Hematopoietic multipotent progenitor cell treated with erythropoietin and hydrocortisone succinate and interleukin-3 and kit ligand, for 15 days (in vitro differentiated cells): Measurements from ENCODE around the gene PHC3.
"Not testable (repeated sequence)": the region's sequence is repeated elsewhere in the genome, so short reads cannot be mapped to it uniquely, and the experiment has no call there.

Source experiments
- DNase-seq: peaks from one replicate; pipeline ENCODE4 v3.0.0-alpha.2; 2015; ENCODE audit warnings: low spot score

The PHC3 gene

DNA sequence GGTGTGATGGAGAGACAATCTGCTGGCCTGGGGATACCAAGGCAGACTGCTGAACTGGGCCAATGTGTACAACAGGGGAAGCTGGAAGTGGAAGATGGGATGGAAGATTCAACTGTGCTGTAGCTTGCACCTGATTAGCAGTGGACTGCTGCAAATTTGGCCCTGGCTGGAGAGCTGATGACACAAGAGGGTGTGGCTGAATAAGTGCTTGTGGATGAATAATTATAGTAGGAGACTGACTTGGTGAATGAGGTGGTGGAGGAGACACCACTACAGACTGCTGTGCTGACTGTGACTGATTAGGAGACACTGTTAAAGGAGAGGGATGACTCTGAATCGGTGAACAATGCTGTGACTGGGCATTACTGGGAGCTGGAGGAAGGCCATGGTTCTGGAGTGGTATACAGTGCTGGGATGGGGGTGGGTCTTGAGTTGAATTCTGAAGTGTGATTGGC lies 52.5 kb downstream of the PHC3 start:
- DNase-seq: no peak

DNA sequence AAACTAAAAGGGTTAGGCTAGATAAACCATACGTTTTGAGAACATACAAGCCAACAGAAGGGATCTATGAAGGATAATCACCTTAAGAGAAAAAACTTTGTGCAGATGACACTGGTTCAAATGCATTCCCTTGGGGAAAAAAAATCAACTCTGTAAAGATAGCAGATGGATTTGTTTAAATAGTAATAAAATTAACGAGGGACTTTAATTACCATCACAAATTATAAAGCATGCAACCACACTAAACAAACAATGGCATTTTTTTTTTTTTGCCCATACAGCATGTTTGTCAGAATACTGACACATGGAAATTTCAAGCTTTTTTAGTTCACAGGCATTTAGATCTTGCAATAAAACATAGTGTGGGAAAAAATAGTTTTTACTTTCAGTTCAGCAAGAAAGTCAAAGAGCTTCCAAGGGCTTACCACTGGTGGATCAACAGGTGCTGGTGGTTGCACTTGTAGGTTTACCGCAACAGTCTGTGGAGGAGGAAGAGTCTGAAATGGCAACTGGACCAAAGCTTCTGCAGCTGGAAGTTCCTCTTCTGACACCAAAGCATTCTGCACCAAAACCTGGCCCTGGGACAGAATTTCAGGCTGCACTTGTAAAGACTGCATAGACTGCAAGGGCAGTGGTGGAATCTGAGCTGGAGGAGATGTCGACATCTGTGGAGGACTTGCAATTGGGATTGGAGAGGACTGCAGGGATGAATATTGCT lies 53.1 kb downstream of the PHC3 start:
- no peak for DNase-seq

DNA sequence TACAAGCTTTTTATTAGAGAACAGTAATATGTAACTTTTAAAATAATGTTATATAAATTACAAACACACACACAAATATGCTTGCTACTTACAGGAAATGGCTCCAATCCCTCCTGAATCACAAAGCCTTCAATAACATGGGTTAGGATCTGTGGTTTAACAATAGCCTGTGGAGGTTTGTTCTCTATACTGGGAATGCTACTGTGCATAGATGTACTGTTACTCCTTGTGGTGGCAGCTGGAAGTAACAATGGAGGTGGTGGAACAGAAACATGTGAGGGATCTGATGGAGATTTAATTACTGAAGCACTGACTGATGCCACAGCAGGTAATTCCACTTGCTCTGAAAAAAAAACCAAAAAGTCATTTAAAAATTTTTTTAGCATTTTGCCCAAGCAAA lies 64.4 kb downstream of the PHC3 start:
- no peak for DNase-seq

DNA sequence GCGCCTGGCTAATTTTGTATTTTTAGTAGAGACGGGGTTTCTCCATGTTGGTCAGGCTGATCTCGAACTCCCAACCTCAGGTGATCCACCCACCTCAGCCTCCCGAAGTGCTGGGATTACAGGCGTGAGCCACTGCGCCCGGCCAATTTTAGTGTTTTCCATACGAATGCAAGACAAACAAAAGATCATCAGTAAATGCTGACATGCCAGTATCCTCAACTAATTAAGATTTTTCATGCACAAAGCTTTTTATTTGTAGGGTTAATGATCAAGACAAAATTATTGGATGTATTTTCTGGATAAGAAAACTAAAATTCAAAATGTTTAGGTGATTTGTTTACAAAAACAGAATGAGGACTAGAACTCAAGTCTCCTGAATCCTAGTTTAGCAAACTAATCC lies 67.4 kb downstream of the PHC3 start:
- not testable (repeated sequence) for DNase-seq

GRCh38 chr3:170111147-170111771 lies 70.3 kb downstream of the PHC3 start:
- DNase-seq: no peak

- no peak for DNase-seq
Measured at GRCh38 chr3:170109579-170110293, 71.8 kb downstream of the PHC3 start.

DNA sequence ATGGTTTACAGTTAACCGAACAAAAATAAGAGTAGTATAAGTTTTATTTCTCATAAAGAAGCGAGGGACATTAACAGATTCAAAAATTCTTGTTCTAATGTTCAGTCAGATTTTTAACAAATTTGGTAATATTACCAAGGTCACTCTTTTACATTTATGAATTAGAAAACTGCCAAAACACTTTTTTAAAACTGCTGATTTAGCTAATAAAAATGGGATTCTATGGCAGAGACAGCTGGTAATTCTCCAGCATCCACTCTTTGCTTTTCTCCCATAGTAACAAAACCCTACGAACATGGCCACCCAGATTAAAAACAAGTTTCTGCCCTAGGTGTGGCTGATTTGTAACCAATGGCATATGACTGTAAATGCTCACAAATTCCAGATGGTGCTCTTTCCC lies 72.6 kb downstream of the PHC3 start:
- DNase-seq: no peak

DNA sequence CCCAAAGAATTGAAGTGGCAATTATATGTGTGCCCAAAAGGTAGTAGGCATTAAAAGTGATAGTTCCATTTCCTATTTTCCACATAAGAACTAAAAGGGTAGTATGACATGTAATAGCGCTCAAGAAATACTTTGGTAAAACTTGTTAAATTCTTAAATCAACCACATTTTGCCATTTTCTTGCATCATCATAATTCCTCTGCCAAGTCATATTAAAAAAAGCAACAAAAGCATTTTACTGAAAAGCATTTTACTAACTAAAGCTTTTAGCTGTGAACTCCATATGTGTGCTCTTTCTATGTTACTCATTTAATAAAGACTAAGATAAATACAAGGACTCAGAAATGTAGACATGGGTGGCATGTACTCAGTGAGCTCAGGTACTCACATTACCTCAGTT lies 73.6 kb downstream of the PHC3 start:
- DNase-seq: no peak

DNA sequence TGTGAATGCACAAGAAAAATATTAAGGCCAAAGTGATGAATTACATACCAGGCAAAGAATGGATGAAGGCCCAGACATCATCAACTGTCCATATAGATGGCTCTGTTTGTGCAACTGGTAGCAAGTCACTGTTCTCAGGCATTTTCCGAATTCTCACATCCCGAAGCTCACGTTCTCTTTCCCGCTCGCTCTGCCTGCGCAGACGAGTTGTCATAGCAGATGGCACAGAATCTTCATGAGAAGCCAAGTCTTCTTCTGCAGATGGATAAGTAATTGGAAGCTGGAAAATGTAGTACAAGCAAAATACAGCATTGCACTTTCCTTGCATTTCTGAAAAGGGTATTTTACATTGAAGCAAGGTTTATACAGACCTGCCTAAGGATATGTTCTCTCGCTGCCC lies 79.1 kb downstream of the PHC3 start:
- DNase-seq: no peak

DNA sequence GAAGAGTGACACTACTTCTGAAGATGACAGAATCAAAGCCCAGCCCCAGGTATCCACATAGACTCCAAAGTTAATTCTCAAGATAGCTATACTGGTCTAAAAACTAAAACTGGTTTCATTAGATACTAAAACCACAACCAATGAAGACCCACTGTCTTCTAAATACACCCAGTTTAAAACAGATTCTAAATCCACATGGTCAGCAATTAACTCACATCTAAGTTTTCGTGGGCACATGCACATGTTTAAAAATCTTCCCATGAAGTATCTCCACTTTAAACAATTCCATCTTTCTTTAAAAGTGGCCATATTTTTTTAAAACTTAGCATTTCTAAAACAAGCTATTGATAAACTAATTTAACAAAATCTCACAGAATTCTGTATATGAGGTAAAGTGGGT lies 80.6 kb downstream of the PHC3 start:
- no peak for DNase-seq

GRCh38 chr3:170098753-170099152 lies 82.8 kb downstream of the PHC3 start:
- no peak for DNase-seq

GRCh38 chr3:170096342-170096741 lies 85.2 kb downstream of the PHC3 start:
- no peak for DNase-seq

DNA sequence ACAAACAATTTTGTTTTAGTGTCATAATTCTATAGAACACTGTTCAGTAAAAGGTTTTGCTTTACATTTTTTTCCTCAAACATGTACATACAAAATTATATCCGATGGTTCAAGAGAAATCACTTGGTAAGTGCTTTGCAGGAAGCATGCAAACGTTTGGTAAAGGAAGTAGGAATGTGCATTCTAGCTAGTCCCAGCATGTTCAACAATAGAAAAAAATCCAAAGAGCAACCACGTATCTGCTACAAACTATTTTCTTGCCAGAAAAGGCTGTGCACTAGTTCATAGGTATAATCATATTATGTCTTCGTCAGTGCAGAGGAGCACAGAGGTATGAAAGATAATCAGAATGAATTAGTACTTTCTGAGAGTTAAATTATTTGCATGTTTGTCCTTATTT lies 85.8 kb downstream of the PHC3 start:
- no peak for DNase-seq

DNA sequence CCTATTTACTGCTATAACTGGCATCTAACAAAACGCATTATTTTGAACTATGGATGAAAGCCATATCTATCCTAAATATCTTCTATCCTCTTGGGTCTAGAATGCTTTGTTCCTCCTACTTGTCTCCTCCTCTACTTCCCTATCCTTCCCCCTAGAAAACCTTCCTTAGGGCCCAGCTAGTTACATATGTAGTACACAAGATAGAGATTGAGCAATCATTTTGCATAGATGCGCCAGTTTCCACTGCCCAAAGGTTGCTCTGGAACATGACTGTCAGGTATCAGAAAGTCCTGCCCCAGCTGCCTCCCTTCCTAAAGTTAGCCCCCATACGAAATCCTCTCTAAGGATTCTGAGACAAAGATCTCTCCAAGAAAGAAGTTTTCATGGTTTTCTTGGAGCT lies 88.6 kb downstream of the PHC3 start:
- no peak for DNase-seq

DNA sequence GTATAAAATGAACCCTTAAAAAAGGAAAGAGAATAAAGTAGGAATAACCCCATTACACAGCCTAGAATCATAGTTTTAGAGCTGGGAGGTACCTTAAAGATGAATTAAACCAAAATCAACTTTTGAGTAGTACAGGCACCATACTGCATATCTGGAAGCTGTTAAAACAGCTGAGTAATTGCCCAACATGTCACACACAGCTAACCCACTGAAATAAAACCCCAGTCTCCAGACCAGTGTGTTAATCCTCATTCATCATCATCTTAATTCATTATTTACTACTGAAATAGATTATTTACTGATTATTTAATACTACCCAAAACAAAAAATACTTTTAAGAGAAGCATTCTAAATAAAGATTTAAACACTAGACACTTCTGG lies 90.9 kb downstream of the PHC3 start:
- no peak for DNase-seq

- no peak for DNase-seq
Measured at GRCh38 chr3:170089862-170090600, 91.5 kb downstream of the PHC3 start.

- no peak for DNase-seq
Measured at GRCh38 chr3:170085396-170085795, 96.1 kb downstream of the PHC3 start.

GRCh38 chr3:170083343-170083742 lies 98.2 kb downstream of the PHC3 start:
- DNase-seq: no peak

DNA sequence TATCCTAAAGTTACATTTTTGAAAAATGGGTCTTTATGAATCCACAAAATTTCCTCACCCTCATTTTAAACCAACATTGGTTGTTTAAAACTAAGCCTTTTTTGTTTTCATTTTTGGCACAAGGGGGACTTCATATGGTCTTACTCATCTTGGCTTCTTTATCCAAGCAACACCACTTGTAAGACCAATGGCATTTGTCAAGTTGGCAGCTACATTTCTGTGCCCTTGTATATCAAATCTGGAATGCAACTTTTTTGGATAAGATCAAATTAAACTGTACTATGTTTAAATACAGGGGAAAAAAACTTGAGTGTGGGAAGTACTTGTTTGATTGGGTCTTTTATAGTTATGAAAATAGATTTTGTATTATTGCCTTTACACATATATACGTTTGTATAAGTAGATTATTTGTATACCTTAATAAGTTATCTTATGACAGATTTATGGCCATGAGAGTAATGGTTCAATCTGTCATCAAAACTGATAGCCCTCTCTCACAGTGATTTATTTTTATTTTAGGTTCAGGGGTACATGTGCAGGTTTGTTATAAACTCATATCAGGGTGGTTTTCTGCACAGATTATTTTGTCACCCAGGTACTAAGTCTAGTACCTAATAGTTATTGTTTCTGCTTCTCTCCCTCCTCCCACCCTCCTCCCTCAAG lies 100.3 kb downstream of the PHC3 start:
- no peak for DNase-seq

DNA sequence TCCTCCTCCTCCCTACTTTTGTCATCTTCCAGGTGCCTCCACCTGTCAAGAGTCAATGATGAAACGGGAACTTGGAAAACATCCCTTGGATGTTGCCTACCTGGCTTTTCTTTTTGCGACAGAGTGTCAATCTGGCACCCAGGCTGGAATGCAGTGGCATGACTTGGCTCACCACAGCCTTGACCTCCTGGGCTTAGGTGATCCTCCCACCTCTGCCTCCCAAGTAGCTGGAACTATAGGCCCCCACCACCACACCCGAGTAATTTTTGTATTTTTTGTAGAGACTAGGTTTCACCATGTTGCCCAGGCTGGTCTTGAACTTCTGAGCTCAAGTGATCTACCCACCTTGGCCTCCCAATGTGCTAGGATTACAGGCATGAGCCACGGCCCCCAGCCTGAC lies 100.9 kb downstream of the PHC3 start:
- no peak for DNase-seq

GRCh38 chr3:170079536-170080165 lies 101.9 kb downstream of the PHC3 start:
- DNase-seq: no peak
